K562 (cell line): ENCODE measurements around the gene CBLIF. TPM values are rescaled to one million over a fixed set of nuclear protein-coding genes. Genes with fewer than 3 reads are reported as not detected.
A peak's percentile ranks its signal among the peaks of the same experiment; 100 is the strongest.

Source experiments
- ARID2 ChIP-seq: fragments of 450-650 bp; IDR thresholded peaks from 2 replicates; pipeline ENCODE4 v1.6.1; 2017; ENCODE audit warnings: antibody characterized with exemption, mild to moderate bottlenecking
- CBFB ChIP-seq: sonication (generic); formaldehyde crosslinking; IDR thresholded peaks from 2 replicates; pipeline ENCODE4 v1.4.0; 2020; ENCODE audit warnings: mild to moderate bottlenecking, missing genetic modification reagents
- FOXM1 ChIP-seq, 2 experiments: fragments of 450-650 bp in 1 of 2; sonication (generic) in 1 of 2; formaldehyde crosslinking in 1 of 2; IDR thresholded peaks; 2 replicates each; pipeline versions ENCODE4 v1.6.1 to v1.9.0; 2017 to 2022; ENCODE audit warnings: low read depth in 2 of 2, mild to moderate bottlenecking in 2 of 2, missing genetic modification reagents in 1 of 2, moderate library complexity in 1 of 2
- NFIX ChIP-seq: fragments of 250-450 bp; sonication (Bioruptor Pico); IDR thresholded peaks from 2 replicates; pipeline ENCODE4 v1.4.0; 2020; ENCODE audit warnings: low read depth, mild to moderate bottlenecking, moderate library complexity
- PCBP2 ChIP-seq: fragments of 200-400 bp; formaldehyde crosslinking; IDR thresholded peaks from 2 replicates; pipeline ENCODE4 v1.6.1; 2018; ENCODE audit warnings: low read length, low read depth, mild to moderate bottlenecking, moderate library complexity; ENCODE audit not compliant: poor library complexity, severe bottlenecking
- RERE ChIP-seq: sonication (generic); formaldehyde crosslinking; IDR thresholded peaks from 2 replicates; pipeline ENCODE4 v1.8.0; 2023; ENCODE audit warnings: missing genetic modification reagents, mild to moderate bottlenecking, borderline replicate concordance
- THRB ChIP-seq: fragments of 450-650 bp; formaldehyde crosslinking; conservative IDR thresholded peaks from 2 replicates; pipeline ENCODE4 v1.4.0; 2022; ENCODE audit warnings: mild to moderate bottlenecking, missing genetic modification characterization
- U2AF2 ChIP-seq: fragments of 200-400 bp; formaldehyde crosslinking; optimal IDR thresholded peaks from 2 replicates; pipeline ENCODE3; 2017; ENCODE audit warnings: low read depth, mild to moderate bottlenecking, low read length
- ZNF239 ChIP-seq: fragments of 250-450 bp; sonication (Bioruptor Pico); IDR thresholded peaks from 2 replicates; pipeline ENCODE4 v1.4.0; 2020; ENCODE audit warnings: mild to moderate bottlenecking
- ZNF395 ChIP-seq: fragments of 200-800 bp; sonication (Bioruptor generic); IDR thresholded peaks from 2 replicates; pipeline ENCODE4 v1.6.1; 2017; ENCODE audit warnings: missing genetic modification characterization, missing compliant biosample characterization
- ZNF592 ChIP-seq: fragments of 450-650 bp; IDR thresholded peaks from 2 replicates; pipeline ENCODE4 v1.6.1; 2017; ENCODE audit warnings: antibody characterized with exemption, mild to moderate bottlenecking
- polyA plus RNA-seq, 8 experiments: library from polyadenylated mRNA; depleted of rRNA in 4 of 8; stranded (reverse) in 5 of 8; unstranded in 3 of 8; fragments of >200 nt; fragmentation: Nextera tagmentation in 2 of 8; fragmentation: Illumina TruSeq in 1 of 8; extraction: Ambion mirVana in 2 of 8; extraction: Trizol in 1 of 8; gene quantifications; 2 replicates each; pipeline versions ENCODE4 v1.2.1 to v1.2.3, GENCODE V29; 2011 to 2014; ENCODE audit warnings: inconsistent platforms in 1 of 8, missing spikeins in 1 of 8
- total RNA-seq, 7 experiments: library from RNA; depleted of rRNA in 6 of 7; stranded (reverse); fragments of >200 nt in 6 of 7; fragmentation: Illumina TruSeq in 2 of 7; extraction: Trizol in 2 of 7; gene quantifications; 2 replicates each; pipeline versions ENCODE4 v1.2.1 to v1.2.3, GENCODE V29; 2011 to 2021; ENCODE audit warnings: low replicate concordance in 1 of 7
- TF ChIP-seq, protein P1 (sequence below): fragments of 450-650 bp; IDR thresholded peaks from 2 replicates; pipeline ENCODE4 v1.6.1; 2018; ENCODE audit warnings: mild to moderate bottlenecking, low read depth; ENCODE audit not compliant: partially characterized antibody

Gene CBLIF
- total and polyA plus RNA-seq, 9 of the 15 experiments (the other 6 are each of a cell fraction or from before 2014, with no cell fraction given): 0.07 to 0.83 (median 0.54) TPM

GRCh38 chr11:59822989-59823566 is 22.2 kb downstream of the CBLIF start (continued):
- TF ChIP-seq ARID2 (peak; percentile 79), ZNF592 (peak; percentile 35; the same call in 1 of the 2 replicates), THRB (CRISPR knock-in tag) (no peak), U2AF2 (no peak), NFIX (no peak), CBFB (CRISPR knock-in tag) (no peak), ZNF395 (no peak), ZNF239 (CRISPR knock-in tag) (no peak), FOXM1 (IDR thresholded peaks at IDR 0.05; ENCODE audit: low read depth) (no peak), FOXM1 (CRISPR knock-in tag; IDR thresholded peaks at IDR 0.05; ENCODE audit: low read depth) (no peak), RERE (no peak), PCBP2 (no peak)
- TF ChIP-seq, protein P1, sequence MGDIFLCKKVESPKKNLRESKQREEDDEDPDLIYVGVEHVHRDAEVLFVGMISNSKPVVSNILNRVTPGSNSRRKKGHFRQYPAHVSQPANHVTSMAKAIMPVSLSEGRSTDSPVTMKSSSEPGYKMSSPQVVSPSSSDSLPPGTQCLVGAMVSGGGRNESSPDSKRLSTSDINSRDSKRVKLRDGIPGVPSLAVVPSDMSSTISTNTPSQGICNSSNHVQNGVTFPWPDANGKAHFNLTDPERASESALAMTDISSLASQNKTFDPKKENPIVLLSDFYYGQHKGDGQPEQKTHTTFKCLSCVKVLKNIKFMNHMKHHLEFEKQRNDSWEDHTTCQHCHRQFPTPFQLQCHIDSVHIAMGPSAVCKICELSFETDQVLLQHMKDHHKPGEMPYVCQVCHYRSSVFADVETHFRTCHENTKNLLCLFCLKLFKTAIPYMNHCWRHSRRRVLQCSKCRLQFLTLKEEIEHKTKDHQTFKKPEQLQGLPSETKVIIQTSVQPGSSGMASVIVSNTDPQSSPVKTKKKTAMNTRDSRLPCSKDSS: no peak
